DOHH2 (cell line): ENCODE data around the gene RNF26.

ENCODE experiments used
- CTCF ChIP-seq: fragments of 200-600 bp; sonication (generic); IDR thresholded peaks from one replicate; pipeline ENCODE4 v1.5.1; 2014; ENCODE audit warnings: antibody characterized with exemption, mild to moderate bottlenecking, low read depth, low read length; ENCODE audit not compliant: poor library complexity, severe bottlenecking
- EZH2phosphoT487 ChIP-seq: fragments of 200-600 bp; sonication (generic); IDR thresholded peaks from 2 replicates; pipeline ENCODE4 v1.6.1; 2017; ENCODE audit warnings: borderline replicate concordance, mild to moderate bottlenecking, antibody characterized with exemption, low read length, moderate library complexity, mixed read lengths

GRCh38 chr11:119370486-119371046 is 36.2 kb downstream of the RNF26 start:
- TF ChIP-seq CTCF = no peak
- no peak for TF ChIP-seq EZH2phosphoT487
